H1 (cell line): ENCODE results near the gene CRABP2. TPM values are rescaled to one million over a fixed set of nuclear protein-coding genes. Genes with fewer than 3 reads are reported as not detected.

Source experiments
- ATF2 ChIP-seq: IDR thresholded peaks from 2 replicates; pipeline ENCODE4 v1.6.1; 2012; ENCODE audit warnings: low read length, inconsistent platforms
- EZH2 ChIP-seq: fragments of 200-600 bp; sonication (generic); IDR thresholded peaks from 2 replicates; pipeline ENCODE4 v1.7.1; 2012; ENCODE audit warnings: low read depth, mild to moderate bottlenecking, moderate library complexity, low read length, inconsistent platforms; ENCODE audit not compliant: severe bottlenecking
- SIX5 ChIP-seq: IDR thresholded peaks from 2 replicates; pipeline ENCODE4 v1.6.1; 2011; ENCODE audit warnings: mild to moderate bottlenecking, low read depth, low read length
- polyA plus RNA-seq, 7 experiments: library from polyadenylated mRNA; depleted of rRNA in 3 of 7; stranded (reverse) in 5 of 7; unstranded in 2 of 7; fragments of >200 nt in 5 of 7; fragments of 200-250 nt in 2 of 7; gene quantifications; 1 replicate in 5 of 7; 2 replicates in 1 of 7; 4 replicates in 1 of 7; pipeline versions ENCODE4 v1.2.1 to v1.2.3, GENCODE V29; 2011 to 2013; ENCODE audit warnings: missing spikeins in 2 of 7, mixed read lengths in 2 of 7
- total RNA-seq: library from RNA; stranded (reverse); fragmentation: NEBNext Ultra II Directional; extraction: Animal tissue kit (Norgen Biotek cat#: 25700); gene quantifications from 2 replicates; pipeline ENCODE4 v1.2.1, GENCODE V29; 2021

CRABP2 gene
- total and polyA plus RNA-seq, 2 of the 8 experiments (the other 6 are each of a cell fraction or from before 2014, with no cell fraction given) = 69.2 to 119 TPM

GRCh38 chr1:156658496-156658895, 46.9 kb downstream of the CRABP2 start (continued):
- TF ChIP-seq ATF2 (no peak), EZH2 (no peak), SIX5 (no peak)
